Measurements from ENCODE around the gene TAF6. TPM values are rescaled to one million over a fixed set of nuclear protein-coding genes. Genes with fewer than 3 reads are reported as not detected.

TAF6 gene
- total and polyA plus RNA-seq, 2 of the 4 experiments (the other 2 are of a cell fraction) = 11.3 to 55.3 TPM

GRCh38 chr7:100095289-100095688, 23.9 kb downstream of the TAF6 start:
- POLR2A ChIA-PET (ENCODE audit: unreplicated experiment) = no interaction called here
- Histone ChIP-seq H3K36me3 (ENCODE audit: control insufficient read depth, insufficient read depth, low read length) (peaks cover 83% of the 10 kb centered on the region), H4K5ac (ENCODE audit: low read depth, low read length) (no peak overlapping the region), H4K8ac (ENCODE audit: low read depth in 2 of 2, low read length in 2 of 2) (no peak overlapping the region), H3K14ac (replicated peaks; ENCODE audit: low read depth, low read length) (no peak overlapping the region), H4K91ac (ENCODE audit: insufficient read depth, low read depth, low read length) (no peak overlapping the region), H2AK9ac (replicated peaks; ENCODE audit: low read depth, low read length, poor library complexity) (no peak overlapping the region), H3K9me3 (ENCODE audit: control insufficient read depth, insufficient read depth, low read length) (no peaks in the 10 kb centered on the region), H3K27ac (ENCODE audit: insufficient read depth, low read length) (no peak overlapping the region), H2BK120ac (ENCODE audit: low read depth, low read length) (no peak overlapping the region), H3K9ac (ENCODE audit: low read depth, low read length) (no peak overlapping the region), H2BK20ac (ENCODE audit: low read depth, low read length) (no peak overlapping the region), H3K23ac (ENCODE audit: low read depth, low read length) (no peak overlapping the region), H3K4ac (ENCODE audit: low read depth, low read length) (no peak overlapping the region), H3K79me1 (ENCODE audit: low read depth in 1 of 2, low read length in 2 of 2) (peaks cover 49 to 85% of the 10 kb centered on the region in 2 experiments), H3K4me3 (ENCODE audit: insufficient read depth, low read depth, low read length) (no peak overlapping the region), H2BK15ac (ENCODE audit: low read depth, low read length) (no peak overlapping the region), H3K56ac (ENCODE audit: extremely low read depth, insufficient read depth, low read length) (no peak overlapping the region), H2BK5ac (ENCODE audit: low read depth, low read length, poor library complexity, severe bottlenecking) (no peak overlapping the region), H4K20me1 (ENCODE audit: insufficient read depth, low read length) (peaks cover 15% of the 10 kb centered on the region), H3K27me3 (ENCODE audit: control insufficient read depth, insufficient read depth, low read length) (no peaks in the 10 kb centered on the region), H3K4me1 (ENCODE audit: control insufficient read depth, insufficient read depth, low read length) (peaks cover 8% of the 10 kb centered on the region), H3K18ac (ENCODE audit: low read depth, low read length) (no peak overlapping the region), H2AK5ac (ENCODE audit: low read depth, low read length) (no peak overlapping the region), H3K4me2 (ENCODE audit: low read depth, low read length) (no peak overlapping the region), H2AFZ (replicated peaks; ENCODE audit: low read length, poor library complexity) (no peak overlapping the region), H3K9me1 (ENCODE audit: insufficient read depth, low read length) (peaks cover 8% of the 10 kb centered on the region)
- no TSS peak for BruUV-seq (replicated peaks)
- TF ChIP-seq MAZ (IDR thresholded peaks at IDR 0.05; ENCODE audit: borderline replicate concordance, low read depth, low read length) (no peak), CHD1 (IDR thresholded peaks at IDR 0.05; ENCODE audit: low read depth, low read length) (no peak), RCOR1 (IDR thresholded peaks at IDR 0.05; ENCODE audit: insufficient replicate concordance, low read length) (no peak), BHLHE40 (IDR thresholded peaks at IDR 0.05; ENCODE audit: low read depth, low read length) (no peak), NFE2L2 (IDR thresholded peaks at IDR 0.05; ENCODE audit: low read depth, low read length) (no peak), SMC3 (IDR thresholded peaks at IDR 0.05; ENCODE audit: low read depth, low read length) (no peak), FOS (IDR thresholded peaks at IDR 0.05; ENCODE audit: low read depth, low read length) (no peak), CTCF (conservative IDR thresholded peaks at IDR 0.05; ENCODE audit: low read depth, low read length) (no peak), POLR2A (IDR thresholded peaks at IDR 0.05; ENCODE audit: low read depth, low read length) (no peak), USF2 (IDR thresholded peaks at IDR 0.05; ENCODE audit: low read depth, low read length) (no peak), RFX5 (IDR thresholded peaks at IDR 0.05; ENCODE audit: low read depth, low read length) (no peak), RAD21 (IDR thresholded peaks at IDR 0.05; ENCODE audit: low read length) (no peak), ELK1 (IDR thresholded peaks at IDR 0.05; ENCODE audit: borderline replicate concordance, low read depth, low read length) (no peak)
- ATAC-seq (ENCODE audit: low read depth) (no peak), DNase-seq (no peak)
- WGBS, 2 experiments (ENCODE audit: extremely low coverage in 2 of 2, insufficient read length in 1 of 2) = 80% methylated on average over 1 of the region's 9 CpGs; no CpG with 5 or more reads in 1 of the 2 experiments
- dilution Hi-C loops (cut with HindIII; ENCODE audit: low sequenced_read_pairs, unreplicated experiment) (no loop called here), intact Hi-C loops (cut with micrococcal nuclease) (no loop called here), in situ Hi-C loops (cut with MboI; ENCODE audit: low sequenced_read_pairs) (no loop called here)
- CTCF ChIA-PET = no interaction called here
